H1 (cell line): ENCODE measurements around the gene CCNY. TPM values are rescaled to one million over a fixed set of nuclear protein-coding genes. Genes with fewer than 3 reads are reported as not detected.
A peak's percentile ranks its signal among the peaks of the same experiment; 100 is the strongest.

Source experiments
- CTCF ChIA-PET: fragments of 300-600 bp; sonication (Branson Sonifier 250); formaldehyde crosslinking; loops from one replicate; lab custom pipeline; 2021; ENCODE audit not compliant: partially characterized antibody; lab: Charles Lee
- POLR2A ChIA-PET: fragments of 300-600 bp; sonication (Branson Sonifier 250); formaldehyde crosslinking; loops from one replicate; lab custom pipeline; 2021; ENCODE audit warnings: inconsistent platforms; ENCODE audit not compliant: partially characterized antibody; lab: Charles Lee
- DNase-seq, 2 experiments: peaks; one replicate each; pipeline versions ENCODE4 v3.0.0 to v3.0.0-alpha.2; 2010 to 2022; ENCODE audit warnings: low spot score in 2 of 2, low read depth in 1 of 2, mixed read lengths in 1 of 2
- FAIRE-seq: peaks from 2 replicates; lab custom pipeline; 2011; peaks lifted over from hg19 to GRCh38; lab: Jason Lieb, UNC
- H2AFZ ChIP-seq: 2 replicates; pipeline ENCODE4 v1.8.1; 2012; ENCODE audit warnings: low read length, inconsistent platforms
- H2AK5ac ChIP-seq: 2 replicates; pipeline ENCODE4 v1.6.1; 2013; ENCODE audit warnings: low read depth, low read length
- H2BK120ac ChIP-seq: replicated peaks from 2 replicates; pipeline ENCODE3; 2013; ENCODE audit warnings: low read depth, low read length, inconsistent platforms
- H2BK12ac ChIP-seq: 2 replicates; pipeline ENCODE4 v1.6.1; 2013; ENCODE audit warnings: low read depth, low read length
- H2BK15ac ChIP-seq: 2 replicates; pipeline ENCODE4 v1.6.1; 2013; ENCODE audit warnings: low read length
- H2BK20ac ChIP-seq: 2 replicates; pipeline ENCODE4 v1.6.1; 2013; ENCODE audit warnings: low read length
- H2BK5ac ChIP-seq: 2 replicates; pipeline ENCODE4 v1.6.1; 2013; ENCODE audit warnings: low read depth, low read length
- H3K14ac ChIP-seq: 2 replicates; pipeline ENCODE4 v1.6.1; 2013; ENCODE audit warnings: inconsistent platforms; ENCODE audit not compliant: insufficient read length
- H3K18ac ChIP-seq: 2 replicates; pipeline ENCODE4 v1.6.1; 2013; ENCODE audit warnings: low read length; ENCODE audit errors: extremely low read depth
- H3K23ac ChIP-seq: 2 replicates; pipeline ENCODE4 v1.6.1; 2013; ENCODE audit warnings: inconsistent platforms; ENCODE audit not compliant: insufficient read length
- H3K23me2 ChIP-seq: 2 replicates; pipeline ENCODE4 v1.6.1; 2013; ENCODE audit warnings: low read depth, low read length
- H3K27ac ChIP-seq: 2 replicates; pipeline ENCODE4 v1.6.1; 2011; ENCODE audit warnings: low read depth, low read length, inconsistent platforms
- H3K27me3 ChIP-seq, 4 experiments: replicated peaks in 1 of 4; 1 replicate in 1 of 4; 2 replicates in 3 of 4; pipeline versions ENCODE4 v1.6.1 to v1.8.1; 2011 to 2013; ENCODE audit warnings: low read length in 3 of 4, mild to moderate bottlenecking in 3 of 4, inconsistent platforms in 2 of 4, mixed read lengths in 2 of 4, moderate library complexity in 1 of 4; ENCODE audit not compliant: control insufficient read depth in 3 of 4, insufficient read depth in 3 of 4; ENCODE audit errors: extremely low read depth in 1 of 4
- H3K36me3 ChIP-seq, 4 experiments: 2 replicates each; pipeline versions ENCODE4 v1.6.1 to v1.8.1; 2011 to 2013; ENCODE audit warnings: mild to moderate bottlenecking in 4 of 4, low read length in 3 of 4, moderate library complexity in 2 of 4, control low read depth in 1 of 4, inconsistent platforms in 1 of 4; ENCODE audit not compliant: insufficient read depth in 4 of 4, control insufficient read depth in 2 of 4
- H3K4ac ChIP-seq: replicated peaks from 2 replicates; pipeline ENCODE3; 2013; ENCODE audit warnings: low read length, low read depth, mixed read lengths, inconsistent platforms; ENCODE audit not compliant: insufficient read length
- H3K4me1 ChIP-seq, 4 experiments: replicated peaks in 1 of 4; 1 replicate in 1 of 4; 2 replicates in 3 of 4; pipeline versions ENCODE4 v1.6.1 to v1.8.1; 2011 to 2013; ENCODE audit warnings: low read length in 3 of 4, inconsistent platforms in 2 of 4, mixed read lengths in 1 of 4; ENCODE audit not compliant: insufficient read depth in 4 of 4, control insufficient read depth in 3 of 4
- H3K4me2 ChIP-seq, 2 experiments: 2 replicates each; pipeline versions ENCODE4 v1.6.1 to v1.8.1; 2011 to 2013; ENCODE audit warnings: low read depth in 2 of 2, low read length in 2 of 2, control low read depth in 1 of 2, inconsistent platforms in 1 of 2, mild to moderate bottlenecking in 1 of 2; ENCODE audit not compliant: insufficient read depth in 1 of 2
- H3K4me3 ChIP-seq, 4 experiments: fragments of 200-600, 300-600 bp in 1 of 4; sonication (generic), shearing (Covaris generic), sonication (Bioruptor Twin) in 1 of 4; 2 replicates each; pipeline versions ENCODE4 v1.5.1 to v1.8.1; 2011 to 2016; ENCODE audit warnings: low read length in 4 of 4, low read depth in 3 of 4, control low read depth in 2 of 4, inconsistent platforms in 2 of 4, mild to moderate bottlenecking in 2 of 4, mixed read lengths in 1 of 4, moderate library complexity in 1 of 4; ENCODE audit not compliant: insufficient read depth in 2 of 4; ENCODE audit errors: extremely low read depth in 1 of 4
- H3K56ac ChIP-seq: replicated peaks from 2 replicates; pipeline ENCODE3; 2013; ENCODE audit warnings: low read depth, mild to moderate bottlenecking, mixed read lengths, low read length, inconsistent platforms; ENCODE audit not compliant: insufficient read length
- H3K79me1 ChIP-seq: 2 replicates; pipeline ENCODE4 v1.6.1; 2013; ENCODE audit warnings: low read depth, low read length, control low read depth
- H3K79me2 ChIP-seq, 2 experiments: 2 replicates each; pipeline versions ENCODE4 v1.6.1 to v1.8.1; 2012 to 2013; ENCODE audit warnings: low read length in 2 of 2, mild to moderate bottlenecking in 2 of 2, inconsistent platforms in 1 of 2; ENCODE audit not compliant: insufficient read depth in 2 of 2, control insufficient read depth in 1 of 2
- H3K9ac ChIP-seq, 4 experiments: replicated peaks in 1 of 4; 1 replicate in 1 of 4; 2 replicates in 3 of 4; pipeline versions ENCODE4 v1.6.1 to v1.8.1; 2011 to 2013; ENCODE audit warnings: low read depth in 3 of 4, low read length in 3 of 4, control low read depth in 2 of 4, mild to moderate bottlenecking in 2 of 4, moderate library complexity in 2 of 4, inconsistent platforms in 1 of 4; ENCODE audit errors: extremely low read depth in 1 of 4
- H3K9me3 ChIP-seq, 2 experiments: 2 replicates each; pipeline versions ENCODE4 v1.6.1 to v1.8.1; 2012 to 2013; ENCODE audit warnings: mild to moderate bottlenecking in 2 of 2, moderate library complexity in 2 of 2, control low read depth in 1 of 2, inconsistent platforms in 1 of 2, low read depth in 1 of 2, low read length in 1 of 2, mixed read lengths in 1 of 2; ENCODE audit not compliant: insufficient read depth in 2 of 2
- H4K20me1 ChIP-seq, 2 experiments: replicated peaks in 1 of 2; 2 replicates each; pipeline versions ENCODE3 to v1.8.1; 2011 to 2013; ENCODE audit warnings: inconsistent platforms in 2 of 2, low read length in 2 of 2, mild to moderate bottlenecking in 1 of 2; ENCODE audit not compliant: insufficient read depth in 2 of 2, control insufficient read depth in 1 of 2
- H4K5ac ChIP-seq: 2 replicates; pipeline ENCODE4 v1.6.1; 2013; ENCODE audit warnings: low read length, low read depth, mixed read lengths, inconsistent platforms; ENCODE audit not compliant: insufficient read length
- H4K8ac ChIP-seq: 2 replicates; pipeline ENCODE4 v1.8.0; 2013; ENCODE audit warnings: mild to moderate bottlenecking, moderate library complexity, low read length, inconsistent platforms; ENCODE audit not compliant: insufficient read depth; ENCODE audit errors: extremely low read depth
- H4K91ac ChIP-seq: replicated peaks from 2 replicates; pipeline ENCODE3; 2013; ENCODE audit warnings: low read length, mixed read lengths, inconsistent platforms; ENCODE audit not compliant: insufficient read length
- BACH1 ChIP-seq: IDR thresholded peaks from 2 replicates; pipeline ENCODE4 v1.6.1; 2012; ENCODE audit warnings: low read length, improper control_type of control experiment
- KDM5A ChIP-seq: fragments of 200-600 bp; IDR thresholded peaks from 2 replicates; pipeline ENCODE4 v1.7.1; 2012; ENCODE audit warnings: mild to moderate bottlenecking, low read length, inconsistent platforms, mixed read lengths
- POLR2AphosphoS5 ChIP-seq: IDR thresholded peaks from 2 replicates; pipeline ENCODE4 v1.6.1; 2011; ENCODE audit warnings: low read depth, low read length
- SIX5 ChIP-seq: IDR thresholded peaks from 2 replicates; pipeline ENCODE4 v1.6.1; 2011; ENCODE audit warnings: mild to moderate bottlenecking, low read depth, low read length
- WGBS, 2 experiments: shearing (Covaris generic) in 1 of 2; methylation state at CpG; one replicate each; pipeline versions ENCODE4 v1.1.6 to v1.1.7; 2013 to 2015; ENCODE audit warnings: low lambda C conversion rate in 2 of 2, mixed read lengths in 2 of 2, inconsistent platforms in 1 of 2, low coverage in 1 of 2, missing lambda C conversion rate in 1 of 2; ENCODE audit not compliant: insufficient replicate concordance in 2 of 2, insufficient coverage in 1 of 2, insufficient read length in 1 of 2; ENCODE audit errors: extremely low coverage in 1 of 2, missing lambda C conversion rate in 1 of 2; 5-methylcytosine and 5-hydroxymethylcytosine counted together
- polyA plus RNA-seq, 7 experiments: library from polyadenylated mRNA; depleted of rRNA in 3 of 7; stranded (reverse) in 5 of 7; unstranded in 2 of 7; fragments of >200 nt in 5 of 7; fragments of 200-250 nt in 2 of 7; gene quantifications; 1 replicate in 5 of 7; 2 replicates in 1 of 7; 4 replicates in 1 of 7; pipeline versions ENCODE4 v1.2.1 to v1.2.3, GENCODE V29; 2011 to 2013; ENCODE audit warnings: missing spikeins in 2 of 7, mixed read lengths in 2 of 7
- total RNA-seq: library from RNA; stranded (reverse); fragmentation: NEBNext Ultra II Directional; extraction: Animal tissue kit (Norgen Biotek cat#: 25700); gene quantifications from 2 replicates; pipeline ENCODE4 v1.2.1, GENCODE V29; 2021

CCNY gene
- total and polyA plus RNA-seq, 2 of the 8 experiments (the other 6 are each of a cell fraction or from before 2014, with no cell fraction given): 25.3 to 68.2 TPM

DNA sequence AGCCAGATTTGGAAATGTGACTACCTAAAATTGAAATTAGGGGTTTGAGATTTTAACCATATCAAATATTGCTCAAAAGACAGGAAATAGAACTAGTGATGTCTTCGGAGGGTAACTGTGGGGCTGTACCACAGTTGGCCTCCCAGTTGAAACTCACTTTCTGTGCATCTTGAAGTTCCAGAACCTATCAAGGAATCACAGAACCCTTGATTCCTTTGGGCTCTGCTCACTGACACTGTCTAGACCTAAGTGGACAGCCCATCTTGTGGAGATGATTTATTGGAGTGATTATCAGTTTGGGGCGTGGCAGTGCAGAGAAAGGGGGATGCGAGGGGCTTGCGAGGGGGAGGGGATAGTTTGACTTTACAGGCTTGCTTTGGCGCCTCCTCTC, 134.6 kb downstream of the CCNY start:
- H2BK5ac ChIP-seq: no peak overlapping the region
- peaks cover 4% of the 10 kb centered on the region; the same call in 1 of the 2 replicates for H3K23me2 ChIP-seq
- no peak overlapping the region for H3K4me2 ChIP-seq
- H3K14ac ChIP-seq: no peak overlapping the region
- peaks cover 0 to 59% of the 10 kb centered on the region in 2 experiments; a peak in 2 of 4 replicates for H3K79me2 ChIP-seq
- H4K91ac ChIP-seq: no peak overlapping the region
- DNase-seq (no peak), FAIRE-seq (no peak)
- no peak overlapping the region for H2AFZ ChIP-seq
- H3K23ac ChIP-seq: no peak overlapping the region
- ChIA-PET POLR2A (no interaction called here), CTCF (interaction anchor here (0.8 to 1.8 kb wide), 5 partner anchors 17 to 143 kb away, joined by 3 to 7 read pairs (median 3); no protein-coding TSS in a partner anchor)
- H3K36me3 ChIP-seq: no peaks in the 10 kb centered on the region; a peak in 1 of 8 replicates
- H4K8ac ChIP-seq: no peak overlapping the region
- peaks cover 0 to 10% of the 10 kb centered on the region in 2 experiments for H4K20me1 ChIP-seq
- no peaks in the 10 kb centered on the region; a peak in 1 of 4 replicates for H3K9me3 ChIP-seq
- H3K27me3 ChIP-seq: no peaks in the 10 kb centered on the region
- no peak overlapping the region for H4K5ac ChIP-seq
- H2BK15ac ChIP-seq: no peak overlapping the region
- H3K18ac ChIP-seq: no peak overlapping the region; the same call in 1 of the 2 replicates
- 90% methylated on average over 5 of the region's 5 CpGs; no CpG with 5 or more reads in 1 of the 2 experiments for WGBS, 2 experiments
- no peak overlapping the region for H3K27ac ChIP-seq
- H2BK120ac ChIP-seq: no peak overlapping the region
- H2AK5ac ChIP-seq: no peak overlapping the region
- H2BK12ac ChIP-seq: no peak overlapping the region
- H3K56ac ChIP-seq: no peak overlapping the region
- H3K4ac ChIP-seq: peak overlapping the region; percentile 95
- H3K9ac ChIP-seq: no peak overlapping the region
- H3K4me3 ChIP-seq: no peak overlapping the region
- H2BK20ac ChIP-seq: no peak overlapping the region
- H3K79me1 ChIP-seq: peaks cover 7% of the 10 kb centered on the region; the same call in 1 of the 2 replicates
- peaks cover 13 to 25% (median 21%) of the 10 kb centered on the region in 4 experiments for H3K4me1 ChIP-seq
- no peak for TF ChIP-seq POLR2AphosphoS5
- no peak for TF ChIP-seq SIX5
- TF ChIP-seq KDM5A: no peak
- TF ChIP-seq BACH1: no peak
- TF ChIP-seq, all 59 proteins: peak for 0
